SIG-M5 treated with dmso at 0.1 percent for 504 hours (cell line): ENCODE results near the gene RPRD1A.
"Not testable (repeated sequence)": the region's sequence is repeated elsewhere in the genome, so short reads cannot be mapped to it uniquely, and the experiment has no call there.

Experiments
- DNase-seq: peaks from one replicate; lab custom pipeline; 2025; ENCODE audit not compliant: unreplicated experiment; lab: John Stamatoyannopoulos, UW

Gene RPRD1A

DNA sequence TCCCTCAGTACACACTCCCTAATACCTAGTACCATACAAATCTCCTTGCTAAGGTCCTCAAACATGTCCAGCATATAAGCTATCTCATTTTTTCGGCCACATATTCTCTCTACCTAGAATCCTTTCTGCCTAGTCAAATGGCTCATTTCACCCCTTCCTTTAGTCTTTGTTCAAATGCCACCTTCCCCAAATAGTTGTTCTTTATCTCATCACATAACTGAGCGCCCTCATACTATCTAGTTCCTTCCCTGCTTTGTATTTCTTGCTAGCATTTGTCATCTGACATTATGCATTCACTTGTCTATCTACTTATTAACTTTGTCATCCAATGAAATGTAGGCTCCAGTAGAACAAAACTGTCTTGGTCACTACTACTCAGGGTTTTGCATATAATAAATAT lies 35.5 kb downstream of the RPRD1A start:
- DNase-seq, result no peak

DNA sequence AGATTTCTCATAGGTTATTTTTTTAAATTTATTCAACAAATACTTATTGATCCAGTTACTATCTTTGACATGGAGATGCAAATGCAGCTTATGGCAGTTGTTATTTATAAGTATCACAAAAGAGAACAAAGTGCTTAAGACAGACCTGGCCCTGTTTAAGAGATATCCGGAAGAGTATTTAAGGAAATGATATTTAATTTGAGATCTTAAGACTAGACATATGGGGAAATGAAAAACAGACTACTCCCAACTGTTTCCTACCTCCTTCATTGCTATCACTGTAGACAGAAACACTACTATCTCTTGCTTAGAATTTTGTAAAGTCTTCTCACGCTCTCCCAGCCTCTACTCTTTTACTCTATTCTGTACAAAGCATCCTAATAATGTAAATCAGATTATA lies 36.0 kb downstream of the RPRD1A start:
- DNase-seq, result no peak

DNA sequence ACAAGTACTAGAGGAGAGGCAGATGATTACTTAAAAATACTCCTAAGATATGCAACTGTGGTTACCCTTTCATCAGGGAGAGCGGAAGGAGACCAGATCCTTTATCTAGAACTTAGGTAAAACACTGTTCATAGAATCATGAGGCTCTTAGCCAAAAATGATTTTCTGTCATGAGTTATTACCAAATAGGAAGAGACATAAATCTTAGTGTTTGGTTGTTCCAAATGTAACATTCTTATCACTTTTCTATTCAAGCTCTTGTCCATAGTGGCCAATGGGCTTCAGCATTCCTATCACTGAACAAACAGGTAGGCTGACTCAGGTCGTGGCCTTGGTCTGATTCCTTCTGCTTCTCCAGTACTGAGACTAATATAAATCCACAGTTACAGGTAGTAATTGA lies 38.5 kb downstream of the RPRD1A start:
- no peak for DNase-seq

DNA sequence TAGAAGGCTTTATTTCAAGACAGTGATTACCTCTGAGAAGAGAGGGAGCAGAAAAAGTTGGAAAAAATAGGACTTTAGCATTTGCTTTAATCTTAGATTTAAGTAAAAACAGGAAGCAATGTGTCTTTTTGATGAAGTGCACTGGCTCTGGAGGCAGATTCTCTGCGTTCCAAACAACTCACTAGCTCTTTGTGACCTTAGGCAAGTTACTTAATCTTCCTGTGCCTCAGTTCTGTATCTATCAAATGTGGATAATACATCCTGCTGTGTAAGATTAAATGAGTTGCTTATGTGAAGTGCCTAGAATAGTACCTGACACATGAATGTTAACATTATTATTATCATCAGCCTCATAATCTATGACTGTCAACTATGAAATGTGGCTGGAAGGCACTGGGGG lies 42.3 kb downstream of the RPRD1A start:
- DNase-seq, result no peak

DNA sequence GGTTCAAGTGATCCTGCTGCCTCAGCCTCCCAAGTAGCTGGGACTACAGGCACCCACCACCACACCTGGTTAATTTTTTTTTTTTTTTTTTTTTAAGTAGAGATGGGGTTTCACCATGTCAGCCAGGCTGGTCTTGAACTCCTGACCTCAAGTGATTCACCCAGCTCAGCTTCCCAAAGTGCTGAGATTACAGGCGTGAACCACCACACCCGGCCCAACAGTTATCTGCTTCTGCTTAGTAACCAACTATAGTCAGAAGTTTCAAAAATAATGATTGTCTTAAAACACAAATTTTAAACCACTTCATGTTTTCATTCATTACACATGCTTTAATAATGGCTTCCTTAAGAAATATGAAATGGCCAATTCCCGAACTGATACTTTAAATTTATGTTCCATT lies 43.1 kb downstream of the RPRD1A start:
- not testable (repeated sequence) for DNase-seq

DNA sequence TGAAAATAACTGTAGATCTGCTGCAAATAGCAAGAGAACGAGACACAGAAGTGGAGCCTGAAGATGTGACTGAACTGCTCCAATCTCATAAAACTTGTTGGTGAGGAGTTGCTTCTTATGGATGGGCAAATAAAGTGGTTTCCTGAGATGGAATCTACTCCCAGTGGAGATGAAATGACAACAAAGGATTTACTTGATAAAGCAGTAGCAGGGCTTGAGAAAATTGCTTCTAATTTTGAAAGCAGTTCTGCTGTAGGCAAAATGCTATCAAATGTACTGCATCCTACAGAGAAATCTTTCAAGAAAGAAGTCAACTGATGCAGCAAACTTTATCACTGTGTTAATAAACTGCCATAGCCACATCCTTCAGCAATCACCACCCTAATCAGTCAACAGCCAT lies 44.0 kb downstream of the RPRD1A start:
- no peak for DNase-seq

DNA sequence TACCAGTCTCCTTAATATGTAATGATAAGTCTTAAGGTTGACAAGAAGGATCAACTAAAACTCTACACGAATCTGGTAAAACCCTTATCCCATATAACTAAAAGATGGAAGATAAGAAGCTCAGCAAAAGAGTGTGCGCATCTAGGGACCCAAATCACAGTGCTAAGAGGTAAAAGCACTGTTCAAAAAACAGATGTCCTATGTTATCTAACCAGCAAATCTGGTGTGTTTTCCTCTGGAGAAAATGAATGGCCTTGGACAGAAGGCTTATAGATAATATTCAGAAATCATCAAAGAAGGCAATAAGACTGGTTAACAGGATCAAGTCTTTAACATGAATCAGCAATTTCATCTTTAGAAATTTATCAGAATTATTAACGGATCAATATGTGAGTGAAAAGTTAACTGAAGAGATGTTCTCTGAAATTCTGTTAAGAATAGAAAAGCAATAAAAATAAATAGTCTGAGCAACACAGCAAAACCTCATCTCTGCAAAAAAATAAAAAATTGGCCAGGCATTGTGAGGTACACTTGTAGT lies 47.1 kb downstream of the RPRD1A start:
- DNase-seq, result no peak

DNA sequence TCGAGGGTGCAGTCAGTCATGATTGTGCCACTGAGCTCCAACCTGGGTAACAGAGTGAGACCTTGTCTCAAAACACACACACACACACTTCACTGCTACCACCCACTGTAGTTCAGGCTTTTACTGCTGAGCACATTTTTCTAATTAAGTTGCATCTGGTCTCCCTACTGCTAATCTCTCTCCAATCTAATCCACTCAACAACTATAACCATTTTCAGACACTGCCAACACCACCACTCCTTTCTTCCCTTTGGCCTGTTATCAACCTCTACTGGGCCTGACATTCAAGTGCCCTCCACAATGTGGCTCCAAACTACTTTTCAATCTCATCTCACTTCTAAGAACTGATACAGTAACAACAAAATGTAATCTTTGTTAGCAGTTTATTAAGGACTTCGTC lies 50.1 kb downstream of the RPRD1A start:
- no peak for DNase-seq

DNA sequence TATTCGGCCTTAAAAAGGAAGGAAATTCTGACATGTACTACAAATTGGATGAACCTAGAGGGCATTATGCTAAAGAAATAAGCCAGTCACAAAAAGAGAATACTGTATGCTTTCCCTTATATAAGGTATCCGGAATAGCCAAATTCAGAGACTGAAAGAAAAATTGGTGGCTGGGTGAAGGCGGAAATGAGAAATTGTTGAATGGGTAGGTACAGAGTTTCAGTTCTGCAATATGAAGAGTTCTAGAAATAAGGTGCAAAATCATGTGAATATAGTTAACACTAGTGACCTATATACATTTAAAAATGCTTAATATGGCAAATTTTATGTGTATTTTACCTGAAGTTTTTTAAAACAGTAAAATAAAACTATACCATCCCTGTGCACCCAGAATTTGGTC lies 51.7 kb downstream of the RPRD1A start:
- no peak for DNase-seq

DNA sequence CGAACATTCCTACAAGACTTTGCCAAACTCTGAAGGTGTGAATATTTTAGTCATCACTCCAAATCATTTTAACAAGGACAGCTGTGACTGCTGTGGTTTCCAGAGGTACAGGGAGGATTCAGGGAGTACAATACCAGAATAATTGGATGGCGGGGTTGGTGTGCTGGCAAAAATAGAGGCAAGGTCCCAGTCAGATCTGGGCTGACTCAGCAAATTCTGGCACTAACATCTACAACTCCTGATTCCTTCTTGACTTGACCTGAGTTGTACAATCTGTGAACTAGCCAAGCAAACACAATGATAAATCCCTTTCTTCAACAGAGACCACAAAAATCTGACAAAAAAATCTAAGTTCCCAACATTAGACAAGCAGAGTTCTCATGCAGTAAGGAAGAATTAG lies 54.5 kb downstream of the RPRD1A start:
- no peak for DNase-seq

DNA sequence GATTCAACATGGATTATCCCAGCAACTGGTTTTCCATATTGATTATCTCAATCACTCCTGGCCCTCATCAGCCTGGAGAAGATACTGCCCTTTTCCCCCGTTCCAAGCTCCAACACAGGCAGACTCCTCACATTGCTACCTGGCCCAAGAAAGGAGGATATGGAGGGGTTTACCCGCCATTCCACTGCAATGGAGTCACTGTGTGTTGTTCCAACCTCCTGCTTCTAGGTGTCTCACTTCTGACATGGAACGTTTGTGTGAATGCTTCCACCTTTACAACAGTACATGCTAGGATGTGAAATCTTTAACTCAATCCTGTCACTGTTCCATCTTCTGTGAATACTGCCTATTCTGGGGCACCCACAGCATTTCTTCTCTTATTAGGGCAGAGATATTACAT lies 58.1 kb downstream of the RPRD1A start:
- no peak for DNase-seq

DNA sequence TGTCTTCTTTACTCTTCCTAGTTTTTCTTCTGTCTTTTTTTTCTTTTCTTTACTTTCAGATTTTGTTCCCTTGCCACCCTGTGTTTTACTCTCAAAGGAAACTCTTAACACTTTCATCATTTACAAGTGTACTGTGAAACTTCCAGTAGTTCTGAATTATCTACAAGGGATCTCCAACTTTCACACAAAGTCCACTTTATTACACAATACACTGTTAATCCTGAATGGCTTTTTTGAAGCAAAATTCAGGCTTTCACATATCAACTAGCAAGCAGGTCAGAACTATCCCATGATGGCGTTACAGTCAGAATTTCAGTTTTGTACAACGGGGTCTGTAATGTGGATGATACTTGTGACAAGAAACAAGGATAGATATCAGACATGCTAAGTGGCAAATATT lies 60.4 kb downstream of the RPRD1A start:
- no peak for DNase-seq

DNA sequence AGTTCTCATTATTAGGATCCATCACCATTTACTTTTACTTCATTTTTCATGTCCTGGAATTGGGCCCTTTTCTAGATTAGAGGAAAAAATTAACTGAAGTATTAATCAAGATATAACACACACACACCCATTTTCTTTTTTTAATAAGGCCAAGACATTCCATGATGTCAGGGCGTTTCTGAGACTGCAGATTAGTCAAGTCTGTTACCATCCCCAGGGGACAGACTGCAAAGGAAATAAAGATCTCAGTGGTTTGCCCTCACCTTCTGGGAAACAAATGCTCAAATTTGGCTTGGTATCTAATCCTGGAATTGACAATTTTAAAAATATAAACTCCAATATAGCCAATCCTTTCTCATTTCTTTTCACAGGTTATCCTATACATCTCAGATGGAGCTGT lies 67.4 kb downstream of the RPRD1A start:
- no peak for DNase-seq

DNA sequence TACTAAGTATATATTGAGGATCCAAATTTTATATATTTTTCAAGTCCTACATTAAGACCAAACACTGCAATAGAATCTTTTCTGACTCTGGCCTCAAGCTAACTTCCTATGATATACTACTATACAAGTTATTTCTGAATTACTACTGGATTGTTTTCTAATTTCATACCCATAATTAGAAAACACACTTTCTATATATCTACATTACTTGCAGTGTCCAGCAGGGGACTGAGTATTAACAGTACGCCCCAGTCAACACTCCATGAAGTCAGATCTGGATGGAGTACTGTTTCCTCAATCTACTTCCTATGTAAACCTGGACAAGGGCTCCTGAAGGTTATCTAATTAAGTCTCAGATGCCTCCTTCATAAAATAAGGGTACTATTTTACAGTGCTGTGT lies 68.4 kb downstream of the RPRD1A start:
- DNase-seq, result peak; percentile 21

DNA sequence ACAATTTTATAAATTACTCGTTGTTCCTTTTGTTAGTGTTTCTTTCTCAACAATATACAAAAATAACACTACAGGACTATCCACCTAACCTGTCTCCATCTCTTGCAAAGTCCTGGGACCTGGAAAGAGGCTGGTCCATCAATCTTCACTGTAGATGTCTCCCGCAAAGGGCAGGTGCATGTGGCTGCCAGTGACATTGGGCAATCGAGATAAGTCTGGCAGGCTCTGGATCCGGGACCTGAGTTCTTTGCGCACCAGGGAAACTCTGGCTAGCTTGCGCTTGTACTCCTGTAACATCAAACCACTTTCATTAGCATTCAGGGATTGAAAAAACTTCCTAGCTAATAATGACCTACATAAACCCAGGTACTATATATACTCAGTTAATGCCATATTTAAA lies 74.3 kb downstream of the RPRD1A start:
- DNase-seq, result no peak

DNA sequence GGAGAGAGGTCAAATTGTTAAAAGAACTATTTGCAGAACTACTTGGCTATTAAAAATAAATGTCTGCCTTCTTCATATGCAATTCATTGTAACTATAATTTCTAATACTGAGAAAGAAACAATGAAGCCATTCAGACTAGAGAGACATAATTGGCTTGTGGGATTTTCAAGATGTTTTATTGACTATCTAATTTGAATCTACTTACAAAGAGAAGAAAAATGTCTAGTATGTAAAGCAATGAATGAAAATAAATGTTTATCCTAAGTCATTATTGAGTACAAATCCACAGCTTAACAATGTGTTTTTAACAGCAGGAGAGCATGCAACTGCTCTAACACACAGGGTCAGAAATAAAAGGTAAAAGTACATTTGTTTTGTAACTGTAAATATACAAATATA lies 75.7 kb downstream of the RPRD1A start:
- no peak for DNase-seq

DNA sequence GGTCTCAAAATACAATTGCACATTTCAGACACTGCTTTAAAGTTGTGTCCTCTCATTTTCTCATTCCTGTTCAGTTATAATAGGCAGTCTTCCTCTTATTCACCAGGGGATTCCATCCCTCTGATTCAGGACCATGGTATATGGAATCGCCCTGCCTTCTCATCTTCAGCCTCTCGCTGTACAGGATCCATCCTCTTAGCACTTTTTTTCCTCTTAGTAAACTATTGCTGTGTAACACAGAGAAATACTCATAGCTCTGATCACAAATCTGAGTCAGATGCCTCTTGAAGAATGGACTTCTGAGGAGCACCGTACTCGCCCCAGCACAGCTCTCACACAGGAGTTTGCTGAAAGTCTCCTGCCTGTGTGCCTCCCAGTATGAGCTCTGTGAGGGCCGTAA lies 83.5 kb downstream of the RPRD1A start:
- DNase-seq, result no peak

DNA sequence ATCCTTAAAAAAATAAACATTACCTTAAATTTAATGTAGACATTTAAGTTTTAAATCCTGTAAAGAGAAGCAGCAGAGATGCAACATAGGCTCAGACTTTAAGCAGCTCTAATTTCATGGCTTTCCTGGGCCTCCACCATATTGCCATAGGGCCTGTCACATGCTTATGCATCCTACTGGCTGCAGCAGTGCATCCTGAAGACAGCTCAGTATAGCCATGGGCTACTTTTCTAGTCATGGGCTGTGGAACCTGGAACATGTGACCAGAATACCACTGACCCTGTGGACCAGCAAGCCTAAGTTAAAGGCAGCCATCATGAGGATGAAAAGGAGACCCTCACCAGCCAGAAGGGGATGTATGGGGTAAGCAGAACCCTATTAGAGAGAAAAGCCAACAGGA lies 84.2 kb downstream of the RPRD1A start:
- DNase-seq, result no peak

DNA sequence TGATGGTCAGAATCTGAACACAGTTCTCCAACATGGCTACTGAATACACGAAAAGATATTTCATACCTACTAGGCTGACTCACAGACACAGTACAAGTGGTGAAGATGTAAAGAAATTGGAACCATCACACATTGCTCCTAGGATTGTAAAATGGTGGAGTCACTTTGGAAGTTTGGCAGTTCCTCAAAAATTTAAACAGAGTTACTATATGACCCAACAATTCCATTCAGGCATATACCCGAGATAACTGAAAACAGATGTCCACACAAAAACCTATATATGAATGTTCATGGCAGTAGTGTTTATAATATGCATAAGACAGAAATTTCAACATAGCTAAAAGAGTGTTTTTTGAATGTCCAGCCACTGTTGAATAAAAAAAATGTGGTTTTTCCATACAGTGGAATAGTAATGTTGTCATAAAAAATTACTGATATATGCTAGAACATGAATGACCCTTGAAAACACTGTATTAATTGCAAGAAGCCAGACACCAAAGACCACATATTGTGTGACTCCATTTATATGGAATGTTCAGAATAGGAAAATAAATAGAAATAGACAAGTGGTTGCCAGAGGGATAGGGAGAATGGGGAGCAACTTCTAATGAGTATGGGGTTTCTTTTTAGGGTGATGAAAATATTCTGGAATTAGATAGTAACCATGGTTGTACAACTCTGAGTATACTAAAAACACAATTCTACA lies 84.8 kb downstream of the RPRD1A start:
- no peak for DNase-seq

DNA sequence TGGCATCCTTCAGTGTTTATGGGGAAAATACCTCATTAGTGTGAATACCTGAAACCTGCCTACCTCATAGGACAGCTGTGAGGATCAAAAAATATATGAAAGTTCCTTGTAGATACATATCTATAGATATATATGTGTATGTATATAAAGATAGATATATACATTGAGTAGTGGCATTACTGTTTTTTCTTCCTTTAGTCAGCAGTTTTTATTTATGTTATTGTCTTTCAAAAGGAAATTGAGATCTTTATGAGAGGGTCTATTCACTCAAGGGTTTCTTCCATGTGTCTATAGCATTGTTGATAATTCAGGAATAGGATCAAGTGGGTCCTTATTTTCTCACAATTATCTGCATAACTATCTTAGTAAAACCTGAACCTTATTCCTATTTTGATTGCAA lies 88.2 kb downstream of the RPRD1A start:
- DNase-seq, result no peak

DNA sequence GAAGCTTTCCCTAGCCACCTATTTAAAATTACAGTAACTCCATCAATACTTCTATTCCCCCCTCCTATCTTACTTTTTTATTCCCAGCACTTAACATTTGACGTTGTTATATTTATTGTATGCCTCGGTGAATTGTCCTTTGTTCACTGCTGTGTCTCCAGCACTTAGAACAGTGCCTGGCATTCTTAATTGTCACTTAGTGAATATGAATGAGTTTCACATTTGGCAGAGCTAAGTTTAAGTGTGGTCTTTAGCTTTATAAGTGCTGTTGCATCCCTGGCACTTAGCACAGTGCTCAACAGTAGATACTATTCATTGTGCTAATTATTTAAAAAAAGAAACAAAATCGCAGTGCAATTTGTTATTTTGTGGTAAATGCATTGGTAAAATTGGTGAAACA lies 93.2 kb downstream of the RPRD1A start:
- DNase-seq, result no peak

DNA sequence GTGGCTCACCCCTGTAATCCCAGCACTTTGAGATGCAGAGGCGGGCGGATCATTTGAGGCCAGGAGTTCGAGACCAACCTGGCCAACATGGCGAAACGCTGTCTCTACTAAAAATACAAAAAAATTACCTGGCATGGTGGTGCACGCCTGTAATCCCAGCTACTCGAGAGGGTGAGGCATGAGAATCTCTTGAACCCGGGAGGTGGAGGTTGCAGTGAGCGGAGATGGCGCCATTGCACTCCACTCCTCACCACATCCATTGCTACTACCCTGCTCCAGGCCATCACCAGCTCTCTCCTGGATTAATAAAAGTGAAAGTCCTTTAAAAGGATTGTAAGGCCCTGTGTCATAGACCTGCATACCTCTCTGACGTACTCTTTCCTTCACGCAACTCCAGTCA lies 93.7 kb downstream of the RPRD1A start:
- DNase-seq, result no peak
